ENCODE data around the gene BSX.

Gene BSX

GRCh38 chr11:122979815-122980595 lies 1.6 kb downstream of the BSX start:
- Histone ChIP-seq H3K9me3 (ENCODE audit: control insufficient read depth, low read length) (no peaks in the 10 kb centered on the region), H3K36me3 (ENCODE audit: control insufficient read depth, insufficient read depth, low read length) (no peaks in the 10 kb centered on the region), H3K27me3 (ENCODE audit: control insufficient read depth, insufficient read depth, low read length) (peaks cover 99% of the 10 kb centered on the region), H3K9ac (ENCODE audit: low read length) (no peak overlapping the region), H3K4me3 (ENCODE audit: low read length) (no peak overlapping the region), H3K4me1 (ENCODE audit: control insufficient read depth, insufficient read depth, low read length) (no peaks in the 10 kb centered on the region)

- no peaks in the 10 kb centered on the region for H3K9me3 ChIP-seq (ENCODE audit: control insufficient read depth, low read length)
- H3K4me1 ChIP-seq (ENCODE audit: control insufficient read depth, insufficient read depth, low read length), result no peaks in the 10 kb centered on the region
- no peak overlapping the region for H3K9ac ChIP-seq (ENCODE audit: low read length)
- no peaks in the 10 kb centered on the region for H3K36me3 ChIP-seq (ENCODE audit: control insufficient read depth, insufficient read depth, low read length)
- no peak overlapping the region for H3K4me3 ChIP-seq (ENCODE audit: low read length)
- peaks cover 96% of the 10 kb centered on the region for H3K27me3 ChIP-seq (ENCODE audit: control insufficient read depth, insufficient read depth, low read length)
Measured at GRCh38 chr11:122979103-122979814, 2.4 kb downstream of the BSX start.

- Histone ChIP-seq H3K9ac (ENCODE audit: low read length) (no peak overlapping the region), H3K9me3 (ENCODE audit: control insufficient read depth, low read length) (no peaks in the 10 kb centered on the region), H3K36me3 (ENCODE audit: control insufficient read depth, insufficient read depth, low read length) (no peaks in the 10 kb centered on the region), H3K27me3 (ENCODE audit: control insufficient read depth, insufficient read depth, low read length) (peaks cover 87% of the 10 kb centered on the region), H3K4me3 (ENCODE audit: low read length) (no peak overlapping the region), H3K4me1 (ENCODE audit: control insufficient read depth, insufficient read depth, low read length) (no peaks in the 10 kb centered on the region)
Measured at GRCh38 chr11:122978299-122978620, 3.4 kb downstream of the BSX start.

- peaks cover 81% of the 10 kb centered on the region for H3K27me3 ChIP-seq (ENCODE audit: control insufficient read depth, insufficient read depth, low read length)
- no peaks in the 10 kb centered on the region for H3K9me3 ChIP-seq (ENCODE audit: control insufficient read depth, low read length)
- H3K36me3 ChIP-seq (ENCODE audit: control insufficient read depth, insufficient read depth, low read length), result no peaks in the 10 kb centered on the region
- no peak overlapping the region for H3K4me3 ChIP-seq (ENCODE audit: low read length)
- no peaks in the 10 kb centered on the region for H3K4me1 ChIP-seq (ENCODE audit: control insufficient read depth, insufficient read depth, low read length)
- no peak overlapping the region for H3K9ac ChIP-seq (ENCODE audit: low read length)
Measured at GRCh38 chr11:122977470-122978298, 4.0 kb downstream of the BSX start.

- H3K9ac ChIP-seq (ENCODE audit: low read length), result no peak overlapping the region
- no peaks in the 10 kb centered on the region for H3K4me1 ChIP-seq (ENCODE audit: control insufficient read depth, insufficient read depth, low read length)
- H3K4me3 ChIP-seq (ENCODE audit: low read length), result no peak overlapping the region
- no peaks in the 10 kb centered on the region for H3K9me3 ChIP-seq (ENCODE audit: control insufficient read depth, low read length)
- H3K27me3 ChIP-seq (ENCODE audit: control insufficient read depth, insufficient read depth, low read length), result peaks cover 73% of the 10 kb centered on the region
- H3K36me3 ChIP-seq (ENCODE audit: control insufficient read depth, insufficient read depth, low read length), result no peaks in the 10 kb centered on the region
Measured at GRCh38 chr11:122976734-122977469, 4.7 kb downstream of the BSX start.

GRCh38 chr11:122976061-122976733 lies 5.4 kb downstream of the BSX start:
- no peaks in the 10 kb centered on the region for H3K36me3 ChIP-seq (ENCODE audit: control insufficient read depth, insufficient read depth, low read length)
- H3K4me3 ChIP-seq (ENCODE audit: low read length), result no peak overlapping the region
- H3K4me1 ChIP-seq (ENCODE audit: control insufficient read depth, insufficient read depth, low read length), result no peaks in the 10 kb centered on the region
- no peaks in the 10 kb centered on the region for H3K9me3 ChIP-seq (ENCODE audit: control insufficient read depth, low read length)
- H3K27me3 ChIP-seq (ENCODE audit: control insufficient read depth, insufficient read depth, low read length), result peaks cover 66% of the 10 kb centered on the region
- H3K9ac ChIP-seq (ENCODE audit: low read length), result no peak overlapping the region

- Histone ChIP-seq H3K4me3 (ENCODE audit: low read length) (no peak overlapping the region), H3K9me3 (ENCODE audit: control insufficient read depth, low read length) (no peaks in the 10 kb centered on the region), H3K9ac (ENCODE audit: low read length) (no peak overlapping the region), H3K4me1 (ENCODE audit: control insufficient read depth, insufficient read depth, low read length) (no peaks in the 10 kb centered on the region), H3K27me3 (ENCODE audit: control insufficient read depth, insufficient read depth, low read length) (no peaks in the 10 kb centered on the region), H3K36me3 (ENCODE audit: control insufficient read depth, insufficient read depth, low read length) (no peaks in the 10 kb centered on the region)
Measured at GRCh38 chr11:122963961-122964360, 17.7 kb downstream of the BSX start.

- Histone ChIP-seq H3K36me3 (ENCODE audit: control insufficient read depth, insufficient read depth, low read length) (no peaks in the 10 kb centered on the region), H3K9ac (ENCODE audit: low read length) (no peak overlapping the region), H3K27me3 (ENCODE audit: control insufficient read depth, insufficient read depth, low read length) (no peaks in the 10 kb centered on the region), H3K9me3 (ENCODE audit: control insufficient read depth, low read length) (no peaks in the 10 kb centered on the region), H3K4me1 (ENCODE audit: control insufficient read depth, insufficient read depth, low read length) (no peaks in the 10 kb centered on the region), H3K4me3 (ENCODE audit: low read length) (no peak overlapping the region)
Measured at GRCh38 chr11:122954455-122954854, 27.2 kb downstream of the BSX start.

- H3K4me3 ChIP-seq (ENCODE audit: low read length), result no peak overlapping the region
- H3K9ac ChIP-seq (ENCODE audit: low read length), result no peak overlapping the region
- no peaks in the 10 kb centered on the region for H3K27me3 ChIP-seq (ENCODE audit: control insufficient read depth, insufficient read depth, low read length)
- H3K9me3 ChIP-seq (ENCODE audit: control insufficient read depth, low read length), result no peaks in the 10 kb centered on the region
- no peaks in the 10 kb centered on the region for H3K36me3 ChIP-seq (ENCODE audit: control insufficient read depth, insufficient read depth, low read length)
- no peaks in the 10 kb centered on the region for H3K4me1 ChIP-seq (ENCODE audit: control insufficient read depth, insufficient read depth, low read length)
Measured at GRCh38 chr11:122951211-122951610, 30.4 kb downstream of the BSX start.

GRCh38 chr11:122938557-122938956 lies 43.1 kb downstream of the BSX start:
- Histone ChIP-seq H3K9me3 (ENCODE audit: control insufficient read depth, low read length) (no peaks in the 10 kb centered on the region), H3K36me3 (ENCODE audit: control insufficient read depth, insufficient read depth, low read length) (no peaks in the 10 kb centered on the region), H3K9ac (ENCODE audit: low read length) (no peak overlapping the region), H3K4me1 (ENCODE audit: control insufficient read depth, insufficient read depth, low read length) (no peaks in the 10 kb centered on the region), H3K27me3 (ENCODE audit: control insufficient read depth, insufficient read depth, low read length) (no peaks in the 10 kb centered on the region), H3K4me3 (ENCODE audit: low read length) (no peak overlapping the region)

GRCh38 chr11:122937983-122938382 lies 43.7 kb downstream of the BSX start:
- H3K4me3 ChIP-seq (ENCODE audit: low read length), result no peak overlapping the region
- no peaks in the 10 kb centered on the region for H3K4me1 ChIP-seq (ENCODE audit: control insufficient read depth, insufficient read depth, low read length)
- H3K9me3 ChIP-seq (ENCODE audit: control insufficient read depth, low read length), result no peaks in the 10 kb centered on the region
- no peaks in the 10 kb centered on the region for H3K27me3 ChIP-seq (ENCODE audit: control insufficient read depth, insufficient read depth, low read length)
- H3K9ac ChIP-seq (ENCODE audit: low read length), result no peak overlapping the region
- H3K36me3 ChIP-seq (ENCODE audit: control insufficient read depth, insufficient read depth, low read length), result no peaks in the 10 kb centered on the region

Data from mucosa of stomach (tissue), 1 donor.